ENCODE data around the gene NSUN6. TPM values are rescaled to one million over a fixed set of nuclear protein-coding genes. Genes with fewer than 3 reads are reported as not detected.

The NSUN6 gene
- total RNA-seq, 4 donors from 2014 or later, result 8.6 to 69.3 (median 15.4) TPM

- WGBS, 2 donors (ENCODE audit: low coverage in 1 of 2), result 91 to 100% methylated on average over 1 of the region's 1 CpG
- DNase-seq, result no peak
- Histone ChIP-seq H3K27me3 (no peaks in the 10 kb centered on the region), H3K9me3 (peaks cover 0 to 5% of the 10 kb centered on the region in 2 donors), H3K27ac (no peak overlapping the region), H3K36me3 (no peaks in the 10 kb centered on the region), H3K4me1 (no peaks in the 10 kb centered on the region), H3K4me3 (no peak overlapping the region)
- in situ Hi-C loops (cut with MboI; ENCODE audit: low pct_ligation_motif_present in 1 of 4, low pct_unique_long_range_greater_than_20kb in 1 of 4, low sequenced_read_pairs in 3 of 4) (no loop called here), intact Hi-C loops (cut with DNase I; ENCODE audit: low total_unique reads) (no loop called here)
- TF ChIP-seq POLR2AphosphoS5 (IDR thresholded peaks at IDR 0.05) (no peak), EP300 (IDR thresholded peaks at IDR 0.05; ENCODE audit: low read depth) (no peak)
Measured at GRCh38 chr10:18557960-18558359, 93.4 kb downstream of the NSUN6 start.

GRCh38 chr10:18556522-18557147 lies 94.8 kb downstream of the NSUN6 start:
- H3K36me3 ChIP-seq, result no peaks in the 10 kb centered on the region
- no peaks in the 10 kb centered on the region for H3K27me3 ChIP-seq
- no peak overlapping the region for H3K27ac ChIP-seq
- 92 to 96% methylated on average over 3 of the region's 3 CpGs for WGBS, 2 donors (ENCODE audit: low coverage in 1 of 2)
- H3K4me1 ChIP-seq, result no peaks in the 10 kb centered on the region
- H3K4me3 ChIP-seq, result no peak overlapping the region
- intact Hi-C loops (cut with DNase I; ENCODE audit: low total_unique reads) (no loop called here), in situ Hi-C loops (cut with MboI; ENCODE audit: low pct_ligation_motif_present in 1 of 4, low pct_unique_long_range_greater_than_20kb in 1 of 4, low sequenced_read_pairs in 3 of 4) (no loop called here)
- H3K9me3 ChIP-seq, result peaks cover 0 to 5% of the 10 kb centered on the region in 2 donors
- TF ChIP-seq POLR2AphosphoS5 (IDR thresholded peaks at IDR 0.05) (no peak), POLR2A (IDR thresholded peaks at IDR 0.05) (no peak), EP300 (IDR thresholded peaks at IDR 0.05; ENCODE audit: low read depth) (no peak)
- TF ChIP-seq, protein P1, sequence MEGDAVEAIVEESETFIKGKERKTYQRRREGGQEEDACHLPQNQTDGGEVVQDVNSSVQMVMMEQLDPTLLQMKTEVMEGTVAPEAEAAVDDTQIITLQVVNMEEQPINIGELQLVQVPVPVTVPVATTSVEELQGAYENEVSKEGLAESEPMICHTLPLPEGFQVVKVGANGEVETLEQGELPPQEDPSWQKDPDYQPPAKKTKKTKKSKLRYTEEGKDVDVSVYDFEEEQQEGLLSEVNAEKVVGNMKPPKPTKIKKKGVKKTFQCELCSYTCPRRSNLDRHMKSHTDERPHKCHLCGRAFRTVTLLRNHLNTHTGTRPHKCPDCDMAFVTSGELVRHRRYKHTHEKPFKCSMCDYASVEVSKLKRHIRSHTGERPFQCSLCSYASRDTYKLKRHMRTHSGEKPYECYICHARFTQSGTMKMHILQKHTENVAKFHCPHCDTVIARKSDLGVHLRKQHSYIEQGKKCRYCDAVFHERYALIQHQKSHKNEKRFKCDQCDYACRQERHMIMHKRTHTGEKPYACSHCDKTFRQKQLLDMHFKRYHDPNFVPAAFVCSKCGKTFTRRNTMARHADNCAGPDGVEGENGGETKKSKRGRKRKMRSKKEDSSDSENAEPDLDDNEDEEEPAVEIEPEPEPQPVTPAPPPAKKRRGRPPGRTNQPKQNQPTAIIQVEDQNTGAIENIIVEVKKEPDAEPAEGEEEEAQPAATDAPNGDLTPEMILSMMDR (IDR thresholded peaks at IDR 0.05), result no peak
- no peak for DNase-seq

GRCh38 chr10:18554479-18554878 lies 96.9 kb downstream of the NSUN6 start:
- no peaks in the 10 kb centered on the region for H3K4me1 ChIP-seq
- intact Hi-C loops (cut with DNase I; ENCODE audit: low total_unique reads) (no loop called here), in situ Hi-C loops (cut with MboI; ENCODE audit: low pct_ligation_motif_present in 1 of 4, low pct_unique_long_range_greater_than_20kb in 1 of 4, low sequenced_read_pairs in 3 of 4) (no loop called here)
- 93 to 97% methylated on average over 3 of the region's 3 CpGs for WGBS, 2 donors (ENCODE audit: low coverage in 1 of 2)
- H3K36me3 ChIP-seq, result no peaks in the 10 kb centered on the region
- no peak overlapping the region for H3K27ac ChIP-seq
- no peak overlapping the region for H3K4me3 ChIP-seq
- H3K9me3 ChIP-seq, result peaks cover 0 to 5% of the 10 kb centered on the region in 2 donors
- DNase-seq, result no peak
- TF ChIP-seq POLR2AphosphoS5 (IDR thresholded peaks at IDR 0.05) (no peak), EP300 (IDR thresholded peaks at IDR 0.05; ENCODE audit: low read depth) (no peak), POLR2A (IDR thresholded peaks at IDR 0.05) (no peak)
- TF ChIP-seq, protein P1 (IDR thresholded peaks at IDR 0.05), result no peak
- no peaks in the 10 kb centered on the region for H3K27me3 ChIP-seq

- no peak overlapping the region for H3K4me3 ChIP-seq
- H3K4me1 ChIP-seq, result no peaks in the 10 kb centered on the region
- no peaks in the 10 kb centered on the region for H3K27me3 ChIP-seq
- no peak for DNase-seq
- TF ChIP-seq POLR2AphosphoS5 (IDR thresholded peaks at IDR 0.05), result no peak
- TF ChIP-seq, protein P1 (IDR thresholded peaks at IDR 0.05), result no peak
- no peak for TF ChIP-seq POLR2A (IDR thresholded peaks at IDR 0.05)
- H3K27ac ChIP-seq, result no peak overlapping the region
- in situ Hi-C loops (cut with MboI; ENCODE audit: low pct_ligation_motif_present in 1 of 4, low pct_unique_long_range_greater_than_20kb in 1 of 4, low sequenced_read_pairs in 3 of 4), result no loop called here
- no peaks in the 10 kb centered on the region for H3K36me3 ChIP-seq
- intact Hi-C loops (cut with DNase I; ENCODE audit: low total_unique reads), result no loop called here
- WGBS, 2 donors (ENCODE audit: low coverage in 1 of 2), result 98 to 100% methylated on average over 1 to 2 of the region's 2 CpGs
- peaks cover 0 to 5% of the 10 kb centered on the region in 2 donors for H3K9me3 ChIP-seq
Measured at GRCh38 chr10:18551473-18551872, 99.9 kb downstream of the NSUN6 start.

- Histone ChIP-seq H3K36me3 (no peaks in the 10 kb centered on the region), H3K4me1 (no peaks in the 10 kb centered on the region), H3K27ac (no peak overlapping the region), H3K9me3 (no peaks in the 10 kb centered on the region), H3K27me3 (no peaks in the 10 kb centered on the region), H3K4me3 (no peak overlapping the region)
- TF ChIP-seq EP300 (IDR thresholded peaks at IDR 0.05; ENCODE audit: low read depth) (no peak), POLR2AphosphoS5 (IDR thresholded peaks at IDR 0.05) (no peak), POLR2A (IDR thresholded peaks at IDR 0.05) (no peak)
- WGBS, 2 donors (ENCODE audit: low coverage in 1 of 2), result 88 to 100% methylated on average over 2 of the region's 2 CpGs
- DNase-seq, result no peak
- intact Hi-C loops (cut with DNase I; ENCODE audit: low total_unique reads), result no loop called here
- in situ Hi-C loops (cut with MboI; ENCODE audit: low pct_ligation_motif_present in 1 of 4, low pct_unique_long_range_greater_than_20kb in 1 of 4, low sequenced_read_pairs in 3 of 4), result no loop called here
Measured at GRCh38 chr10:18549105-18549504, 102.3 kb downstream of the NSUN6 start.

All from transverse colon (tissue), 4 donors.